ENCODE results near the gene ADK.
"Not testable (repeated sequence)": the region's sequence is repeated elsewhere in the genome, so short reads cannot be mapped to it uniquely, and the experiment has no call there.

The ADK gene

GRCh38 chr10:74146980-74147379 lies 4.0 kb upstream of the ADK start:
- DNase-seq, result not testable (repeated sequence)

GRCh38 chr10:74150204-74150989 lies 624 bp upstream of the ADK start, which contains the start of gene AP3M1:
AP3M1 (minus strand) TSS chr10:74150828; CDS start chr10:74138379, 12,449 bp downstream.
- DNase-seq, result peak; percentile 86

GRCh38 chr10:74151879-74152722 lies 1.1 kb downstream of the ADK start:
- no peak for DNase-seq

GRCh38 chr10:74153123-74153522 lies 2.1 kb downstream of the ADK start:
- DNase-seq, result no peak

- no peak for DNase-seq
These were observed 2.7 kb downstream of the ADK start for GRCh38 chr10:74153676-74154075.

- no peak for DNase-seq
These were observed 5.9 kb downstream of the ADK start for GRCh38 chr10:74156919-74157289.

- no peak for DNase-seq
These were observed 9.0 kb downstream of the ADK start for GRCh38 chr10:74160013-74160412.

GRCh38 chr10:74163319-74164068 lies 12.5 kb downstream of the ADK start:
- no peak for DNase-seq

GRCh38 chr10:74164716-74165529 lies 13.9 kb downstream of the ADK start:
- no peak for DNase-seq

GRCh38 chr10:74165530-74165901 lies 14.5 kb downstream of the ADK start:
- DNase-seq, result no peak

GRCh38 chr10:74167443-74167842 lies 16.4 kb downstream of the ADK start:
- DNase-seq, result no peak

GRCh38 chr10:74171625-74172024 lies 20.6 kb downstream of the ADK start:
- DNase-seq, result no peak

- no peak for DNase-seq
These were observed 23.5 kb downstream of the ADK start for GRCh38 chr10:74174521-74174920.

- no peak for DNase-seq
These were observed 24.7 kb downstream of the ADK start for GRCh38 chr10:74175510-74176379.

- peak; percentile 97 for DNase-seq
These were observed 25.5 kb downstream of the ADK start for GRCh38 chr10:74176380-74177139.

- peak; percentile 37 for DNase-seq
These were observed 26.2 kb downstream of the ADK start for GRCh38 chr10:74177140-74177677.

GRCh38 chr10:74178042-74178791 lies 27.2 kb downstream of the ADK start:
- no peak for DNase-seq

GRCh38 chr10:74179111-74179710 lies 28.2 kb downstream of the ADK start:
- DNase-seq, result no peak

- DNase-seq, result no peak
These were observed 35.7 kb downstream of the ADK start for GRCh38 chr10:74186678-74187077.
